Ascending aorta (tissue), 2 donors: Measurements from ENCODE around the gene UNC13C. TPM values are rescaled to one million over a fixed set of nuclear protein-coding genes. Genes with fewer than 3 reads are reported as not detected.

Source experiments
- DNase-seq, 2 donors: peaks; one replicate each; pipeline ENCODE4 v3.0.0-alpha.2; 2019; ENCODE audit warnings: low spot score in 2 of 2
- H3K27ac ChIP-seq, 2 donors: fragments of 200-600 bp; sonication (generic); one replicate each; pipeline ENCODE4 v1.5.1; 2016 to 2017; ENCODE audit warnings: mild to moderate bottlenecking in 1 of 2
- H3K27me3 ChIP-seq: fragments of 200-600 bp; sonication (generic); one replicate; pipeline ENCODE4 v1.5.1; 2017
- H3K36me3 ChIP-seq, 2 donors: fragments of 200-600 bp; sonication (generic); one replicate each; pipeline ENCODE4 v1.5.1; 2016
- H3K4me1 ChIP-seq, 2 donors: fragments of 200-600 bp; sonication (generic); one replicate each; pipeline ENCODE4 v1.5.1; 2016 to 2017; ENCODE audit warnings: mild to moderate bottlenecking in 1 of 2
- H3K4me3 ChIP-seq, 2 donors: fragments of 200-600 bp; sonication (generic); one replicate each; pipeline ENCODE4 v1.5.1; 2016 to 2017; ENCODE audit warnings: mild to moderate bottlenecking in 1 of 2
- H3K9me3 ChIP-seq, 2 donors: fragments of 200-600 bp; sonication (generic); one replicate each; pipeline ENCODE4 v1.5.1; 2016
- CTCF ChIP-seq, 3 experiments: fragments of 200-600 bp in 2 of 3; fragments of 450-650 bp in 1 of 3; sonication (generic) in 2 of 3; IDR thresholded peaks; one replicate each; pipeline ENCODE4 v1.5.1; 2016 to 2019; ENCODE audit warnings: antibody characterized with exemption in 3 of 3, mild to moderate bottlenecking in 1 of 3, moderate library complexity in 1 of 3
- intact Hi-C: fragments of 100-400 bp; cut with DNase I; formaldehyde crosslinking; loops from one replicate; pipeline ENCODE4 v1.15.1; 2023
- total RNA-seq: library from RNA; depleted of rRNA; stranded (reverse); fragments of >200 nt; gene quantifications from one replicate; pipeline ENCODE4 v1.1.0, GENCODE V29; 2016

UNC13C gene
- total RNA-seq, 1 donor from 2014 or later = 2.0 TPM

GRCh38 chr15:54560417-54560816 is 582.2 kb downstream of the UNC13C start:
- H3K4me3 ChIP-seq = no peak overlapping the region
- intact Hi-C loops = no loop called here
- no peaks in the 10 kb centered on the region for H3K36me3 ChIP-seq
- no peaks in the 10 kb centered on the region for H3K4me1 ChIP-seq
- H3K27ac ChIP-seq = no peak overlapping the region
- no peaks in the 10 kb centered on the region for H3K27me3 ChIP-seq
- no peak for DNase-seq
- H3K9me3 ChIP-seq = no peaks in the 10 kb centered on the region
- no peak for TF ChIP-seq CTCF (IDR thresholded peaks at IDR 0.05)

DNA sequence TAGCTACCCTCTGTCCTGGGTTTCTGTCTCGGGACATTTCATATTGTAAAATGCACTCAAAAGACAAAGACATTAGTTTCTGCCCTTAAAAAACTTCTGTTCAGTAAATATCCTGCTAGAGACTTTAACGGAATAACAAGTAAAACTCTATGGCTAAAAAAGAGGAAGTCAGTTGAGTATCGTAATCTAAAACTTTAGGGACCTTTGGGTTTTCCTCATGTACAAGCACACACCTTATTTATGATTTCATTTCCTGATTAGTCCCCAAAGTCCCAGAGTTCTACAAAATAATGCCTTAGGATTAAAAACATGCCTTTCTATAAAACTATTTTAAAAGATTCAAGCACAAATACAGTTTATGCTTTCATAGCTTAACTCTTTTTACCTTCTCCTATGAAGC is 585.9 kb downstream of the UNC13C start:
- no peak overlapping the region for H3K4me3 ChIP-seq

DNA sequence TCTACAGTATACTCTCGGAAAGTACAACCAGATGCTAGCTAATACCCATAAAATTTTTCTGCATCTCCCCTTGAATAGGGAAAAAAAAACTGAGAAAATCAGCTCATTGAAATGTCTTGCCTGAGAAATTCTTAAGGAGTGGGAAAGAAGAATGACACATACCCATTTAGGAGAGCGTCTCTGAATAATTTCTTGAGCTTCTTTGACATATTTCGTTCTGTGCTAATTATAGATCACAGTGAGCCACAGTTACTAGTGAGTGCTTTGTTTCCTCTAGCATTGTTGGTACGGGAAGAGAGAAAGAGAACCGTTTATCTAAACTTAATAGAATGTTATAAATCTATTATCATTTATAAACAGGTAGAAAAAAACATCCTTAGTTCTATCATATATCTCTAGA is 588.4 kb downstream of the UNC13C start:
- Histone ChIP-seq H3K4me1 (no peaks in the 10 kb centered on the region), H3K27me3 (no peaks in the 10 kb centered on the region), H3K27ac (no peak overlapping the region), H3K4me3 (no peak overlapping the region), H3K36me3 (no peaks in the 10 kb centered on the region), H3K9me3 (no peaks in the 10 kb centered on the region)
- TF ChIP-seq CTCF (IDR thresholded peaks at IDR 0.05) = no peak
- intact Hi-C loops = loop anchor here (5.0 kb wide), 1 partner anchor 49 kb away; no protein-coding TSS in a partner anchor
- no peak for DNase-seq

More for the DNA sequence above, 585.9 kb downstream of the UNC13C start:
- Histone ChIP-seq H3K27ac (no peak overlapping the region), H3K9me3 (no peaks in the 10 kb centered on the region), H3K27me3 (no peaks in the 10 kb centered on the region), H3K4me1 (no peaks in the 10 kb centered on the region), H3K36me3 (no peaks in the 10 kb centered on the region)
- no peak for DNase-seq
- no peak for TF ChIP-seq CTCF (IDR thresholded peaks at IDR 0.05)
- intact Hi-C loops = no loop called here

DNA sequence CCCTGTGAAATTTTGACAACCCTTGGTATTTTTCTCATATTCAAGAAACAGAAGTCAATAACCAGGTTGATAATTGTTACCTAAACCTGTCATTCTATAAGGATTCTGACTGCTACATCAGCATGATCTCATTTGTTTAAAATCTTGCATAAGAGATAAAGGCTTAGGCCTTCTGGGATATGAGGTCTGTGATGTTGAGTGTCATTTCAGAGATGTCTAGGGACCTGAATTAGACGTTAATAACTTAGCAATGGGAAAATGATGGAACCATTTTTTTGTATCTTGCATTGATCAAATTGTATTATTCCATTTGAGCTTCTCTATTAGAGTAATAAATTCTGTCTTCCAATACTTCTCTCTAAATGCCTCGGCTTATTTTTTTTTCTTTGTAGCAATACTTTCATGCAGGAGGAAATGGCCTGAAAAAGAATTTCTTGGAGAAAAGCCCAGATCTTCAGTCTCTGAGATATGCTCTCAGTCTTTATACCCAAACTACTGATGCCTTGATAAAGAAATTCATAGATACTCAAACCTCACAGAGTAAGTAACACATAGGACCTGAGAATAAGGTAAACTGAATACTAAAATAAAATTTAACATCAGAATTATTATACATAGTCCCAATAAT is 589.3 kb downstream of the UNC13C start:
- Histone ChIP-seq H3K27me3 (no peaks in the 10 kb centered on the region), H3K4me3 (no peak overlapping the region), H3K27ac (no peak overlapping the region), H3K4me1 (no peaks in the 10 kb centered on the region), H3K9me3 (no peaks in the 10 kb centered on the region), H3K36me3 (no peaks in the 10 kb centered on the region)
- no peak for DNase-seq
- no peak for TF ChIP-seq CTCF (IDR thresholded peaks at IDR 0.05)
- intact Hi-C loops = loop anchor here (5.0 kb wide), 1 partner anchor 50 kb away; no protein-coding TSS in a partner anchor

GRCh38 chr15:54568381-54568780 is 590.1 kb downstream of the UNC13C start:
- no peak overlapping the region for H3K4me3 ChIP-seq
- no peaks in the 10 kb centered on the region for H3K36me3 ChIP-seq
- no peak for TF ChIP-seq CTCF (IDR thresholded peaks at IDR 0.05)
- DNase-seq = no peak
- no peaks in the 10 kb centered on the region for H3K27me3 ChIP-seq
- no peaks in the 10 kb centered on the region for H3K9me3 ChIP-seq
- no peaks in the 10 kb centered on the region for H3K4me1 ChIP-seq
- intact Hi-C loops = loop anchor here (5.0 kb wide), 1 partner anchor 51 kb away; no protein-coding TSS in a partner anchor
- no peak overlapping the region for H3K27ac ChIP-seq
